HUES6 (cell line): ENCODE measurements around the gene CROCC.

Experiments
- H3K27ac ChIP-seq: 2 replicates; pipeline ENCODE4 v1.7.0; 2013; ENCODE audit warnings: low read depth, mild to moderate bottlenecking, low read length, inconsistent platforms
- H3K27me3 ChIP-seq: 2 replicates; pipeline ENCODE4 v1.6.1; 2013; ENCODE audit warnings: low read length; ENCODE audit not compliant: control insufficient read depth, insufficient read depth
- H3K36me3 ChIP-seq: 2 replicates; pipeline ENCODE4 v1.6.1; 2013; ENCODE audit warnings: low read length; ENCODE audit not compliant: control insufficient read depth, insufficient read depth
- H3K4me1 ChIP-seq: 2 replicates; pipeline ENCODE4 v1.6.1; 2013; ENCODE audit warnings: low read length; ENCODE audit not compliant: control insufficient read depth, insufficient read depth
- H3K4me3 ChIP-seq: 2 replicates; pipeline ENCODE4 v1.5.1; 2013; ENCODE audit warnings: low read depth, low read length
- H3K9ac ChIP-seq: one replicate; pipeline ENCODE4 v1.6.1; 2013; ENCODE audit warnings: mild to moderate bottlenecking, low read length
- H3K9me3 ChIP-seq: 2 replicates; pipeline ENCODE4 v1.6.1; 2013; ENCODE audit warnings: low read depth, low read length; ENCODE audit not compliant: control insufficient read depth, insufficient read depth

Gene CROCC

DNA sequence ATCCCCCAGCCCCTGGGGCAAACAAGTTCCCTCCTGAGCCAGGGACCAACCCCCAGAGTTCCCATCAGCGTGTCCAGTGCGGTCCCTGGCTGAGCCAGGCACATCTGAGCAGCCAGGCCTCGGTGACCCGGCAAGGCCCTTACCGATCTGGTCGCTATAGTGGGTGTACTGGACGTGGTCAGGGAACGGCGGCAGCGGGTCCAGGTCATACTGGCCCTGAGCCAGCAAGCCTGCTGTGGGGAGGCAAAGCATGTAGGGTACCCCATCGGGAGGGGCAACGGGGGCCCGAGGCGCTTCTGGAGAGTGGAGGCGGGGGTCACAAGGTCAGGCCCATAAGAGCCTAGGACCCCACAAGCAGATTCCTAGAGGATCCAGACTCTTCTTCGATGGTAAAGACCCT is 55.2 kb downstream of the CROCC start:
- no peak overlapping the region for H3K4me3 ChIP-seq
- H3K36me3 ChIP-seq = peaks cover 45% of the 10 kb centered on the region
- H3K4me1 ChIP-seq = peaks cover 20% of the 10 kb centered on the region
- no peaks in the 10 kb centered on the region for H3K9me3 ChIP-seq
- H3K27ac ChIP-seq = no peak overlapping the region
- H3K27me3 ChIP-seq = no peaks in the 10 kb centered on the region
- H3K9ac ChIP-seq = no peak overlapping the region

DNA sequence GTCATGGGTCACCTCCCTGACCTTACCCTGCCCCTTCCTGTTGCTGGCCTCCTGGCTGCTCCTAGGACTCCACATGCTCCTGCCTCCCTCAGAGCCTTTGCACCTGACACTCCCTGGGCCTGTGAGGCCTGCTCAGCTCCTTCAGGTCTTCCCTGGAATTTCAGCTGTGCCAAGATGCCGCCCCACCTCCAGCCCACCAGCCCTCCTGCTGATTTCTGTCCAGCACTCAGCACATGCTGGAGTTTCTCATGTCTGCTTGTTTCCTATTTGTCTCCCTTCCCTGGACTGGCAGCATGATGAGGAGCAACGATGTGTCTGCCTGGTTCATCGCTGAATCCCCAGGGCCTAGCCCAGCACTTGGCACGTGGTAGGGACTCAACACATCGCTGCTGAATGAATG is 55.6 kb downstream of the CROCC start:
- Histone ChIP-seq H3K4me1 (peaks cover 18% of the 10 kb centered on the region), H3K4me3 (no peak overlapping the region), H3K27me3 (no peaks in the 10 kb centered on the region), H3K9me3 (no peaks in the 10 kb centered on the region), H3K27ac (no peak overlapping the region), H3K36me3 (peaks cover 44% of the 10 kb centered on the region), H3K9ac (no peak overlapping the region)

DNA sequence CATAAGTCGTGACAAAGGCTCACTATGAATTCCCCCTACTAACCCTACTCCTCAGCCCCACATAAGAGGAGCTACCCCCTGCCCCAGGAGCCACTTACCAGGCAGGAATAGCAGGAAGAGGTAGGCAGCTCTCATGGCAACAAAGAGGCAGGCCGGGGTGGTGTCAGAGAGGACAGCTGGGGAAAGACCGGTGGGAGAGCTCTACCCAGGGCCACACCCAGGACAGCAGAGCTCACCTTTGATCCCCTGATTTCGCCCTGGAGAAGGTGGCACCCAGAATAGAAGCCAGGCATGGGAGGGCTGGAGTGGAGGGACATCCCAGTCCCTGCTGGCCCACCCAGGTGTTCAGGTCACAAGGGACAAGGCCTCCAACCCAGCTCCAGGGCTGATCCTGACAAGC is 56.4 kb downstream of the CROCC start:
- no peaks in the 10 kb centered on the region for H3K9me3 ChIP-seq
- H3K27ac ChIP-seq = no peak overlapping the region
- H3K9ac ChIP-seq = peak overlapping the region; percentile 17
- H3K4me1 ChIP-seq = peaks cover 19% of the 10 kb centered on the region
- peaks cover 40% of the 10 kb centered on the region for H3K36me3 ChIP-seq
- peak overlapping the region; percentile 87; the same call in 1 of the 2 replicates for H3K4me3 ChIP-seq
- no peaks in the 10 kb centered on the region for H3K27me3 ChIP-seq

DNA sequence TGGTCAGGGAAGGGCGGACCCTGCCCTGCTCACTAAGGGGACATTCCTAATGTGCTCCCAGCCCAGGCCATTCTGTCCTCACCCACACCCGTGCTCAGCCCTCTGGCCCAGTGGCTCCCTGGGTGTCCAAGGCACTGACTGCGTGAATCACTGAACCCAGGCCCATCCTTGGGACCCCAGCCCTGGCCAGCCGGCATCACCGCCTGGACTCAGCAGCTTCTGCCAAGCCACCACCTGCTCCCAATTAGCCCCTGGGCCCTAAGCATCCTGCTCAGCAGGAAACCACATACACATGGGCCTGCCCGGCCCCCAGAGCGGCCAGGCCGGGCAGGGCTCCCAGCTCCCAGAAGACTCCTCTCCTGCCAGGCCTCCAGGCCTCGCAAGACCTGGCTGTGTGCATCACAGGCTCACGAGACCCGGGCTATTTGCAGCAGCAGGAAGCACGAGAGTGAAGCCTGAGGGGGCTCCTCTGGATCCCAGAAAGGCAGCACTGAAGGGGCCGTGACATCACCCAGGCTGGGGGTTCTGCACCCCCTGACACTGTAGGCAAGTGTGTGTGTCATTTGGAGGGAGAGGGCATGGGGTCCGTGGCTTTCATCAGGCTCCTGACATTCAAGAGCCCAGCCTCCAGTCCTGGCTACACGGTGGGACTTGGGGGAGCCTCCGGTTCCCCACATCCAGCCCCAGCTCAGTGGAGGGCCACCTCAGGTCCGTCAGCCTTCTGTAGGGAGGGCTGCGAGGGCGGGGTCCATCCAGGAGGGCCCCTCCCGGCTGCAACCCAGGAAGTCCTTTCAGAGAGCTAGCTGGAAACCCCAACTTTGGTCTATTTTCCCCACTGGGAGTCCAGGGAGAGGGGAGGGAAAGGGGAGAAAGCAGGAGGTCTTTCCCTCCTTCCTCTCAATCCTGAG is 57.1 kb downstream of the CROCC start:
- peaks cover 35% of the 10 kb centered on the region for H3K36me3 ChIP-seq
- H3K27ac ChIP-seq = no peak overlapping the region
- H3K9me3 ChIP-seq = no peaks in the 10 kb centered on the region
- H3K27me3 ChIP-seq = no peaks in the 10 kb centered on the region
- H3K4me1 ChIP-seq = peaks cover 25% of the 10 kb centered on the region
- H3K9ac ChIP-seq = peak overlapping the region; percentile 89
- H3K4me3 ChIP-seq = peak overlapping the region; percentile 87

DNA sequence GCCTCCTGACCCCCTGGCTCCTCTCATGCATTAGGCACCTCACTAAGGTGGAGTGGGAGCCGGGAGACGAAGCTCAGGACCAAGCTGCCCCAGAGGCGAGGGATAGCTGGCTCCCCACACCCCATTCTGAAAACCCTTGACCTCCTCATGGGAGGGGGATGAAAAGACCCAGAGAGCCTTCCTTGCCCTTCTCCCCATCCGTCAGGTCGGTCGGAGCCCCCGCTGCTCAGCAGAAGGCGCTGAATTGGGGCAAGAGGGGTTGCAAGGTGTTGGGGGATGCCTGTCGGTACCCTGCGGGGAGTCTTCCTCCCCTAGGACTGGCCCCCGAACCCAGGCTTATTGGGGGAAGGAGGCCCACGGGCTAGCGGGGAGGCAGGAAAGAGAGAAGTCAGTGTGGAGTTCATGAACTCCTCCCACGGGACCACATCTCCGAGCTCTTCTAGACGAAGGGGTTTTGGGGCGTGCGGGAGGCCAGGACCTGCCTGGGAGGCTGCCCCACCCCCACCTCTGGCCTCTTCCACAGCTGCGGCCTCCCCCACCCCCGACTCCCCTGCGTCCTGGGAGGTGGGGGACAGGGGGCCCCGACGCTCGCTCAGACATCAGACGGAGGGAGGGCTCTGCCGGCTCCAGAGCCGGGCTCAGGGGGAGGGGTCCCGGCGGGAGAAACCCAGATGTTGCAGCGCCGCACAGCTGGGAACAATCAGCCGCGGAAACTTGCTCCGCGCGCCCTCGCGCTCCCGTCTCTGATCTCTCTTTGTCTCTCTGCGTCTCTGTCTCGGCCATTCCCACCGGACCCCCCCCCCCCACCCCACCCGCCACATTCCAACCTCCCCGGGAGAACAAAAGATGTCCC is 58.0 kb downstream of the CROCC start:
- Histone ChIP-seq H3K9me3 (no peaks in the 10 kb centered on the region), H3K9ac (peak overlapping the region; percentile 89), H3K27ac (0 out of 2 replicates have a peak overlapping the region, but pooled peaks have one; percentile 29), H3K4me1 (peaks cover 29% of the 10 kb centered on the region), H3K27me3 (no peaks in the 10 kb centered on the region), H3K36me3 (peaks cover 35% of the 10 kb centered on the region), H3K4me3 (peak overlapping the region; percentile 87)

DNA sequence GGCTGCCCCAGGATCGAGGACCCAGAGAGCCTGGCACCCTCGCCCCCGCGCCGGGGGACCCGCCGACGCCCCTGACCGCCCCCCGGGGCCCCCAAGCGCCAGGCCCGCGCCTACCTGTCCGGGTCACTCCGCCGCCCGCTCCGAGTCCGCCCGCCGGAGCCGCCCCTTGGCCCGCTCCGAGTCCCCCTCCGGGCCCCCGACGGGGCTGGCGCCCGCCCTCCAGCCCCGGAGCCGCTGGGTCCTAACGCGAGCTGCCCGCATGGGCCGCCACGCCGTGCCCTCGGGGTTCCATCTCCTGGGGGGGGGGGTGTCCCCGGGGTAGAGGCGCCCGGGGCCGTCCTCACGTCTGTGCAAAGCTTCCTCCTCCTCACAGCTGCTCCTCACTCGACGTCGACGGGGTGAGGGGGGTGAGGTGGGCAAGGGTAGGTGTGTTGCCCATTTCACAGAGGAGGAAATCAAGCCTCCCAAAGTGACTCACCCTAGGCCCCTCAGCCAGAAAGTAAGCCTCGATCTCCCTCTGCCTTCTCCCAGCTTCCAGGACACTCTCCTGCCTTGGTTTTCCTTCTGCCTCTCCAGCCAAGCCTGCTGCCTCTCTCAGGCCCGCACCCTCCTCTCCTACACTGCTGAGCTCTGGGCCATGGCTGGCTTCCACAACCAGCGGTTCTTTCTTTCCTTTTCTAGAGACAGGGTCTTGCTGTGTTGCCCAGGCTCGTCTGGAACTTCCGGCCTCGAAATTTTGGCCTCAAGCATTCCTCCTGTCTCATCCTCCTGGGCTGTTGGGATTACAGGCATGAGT is 58.9 kb downstream of the CROCC start, which contains the start of gene MFAP2:
MFAP2 (minus strand) TSS at position 148 of the 796 bp plus-strand sequence. CDS start 2,347 bp downstream, outside the sequence.
- peak within 1 kb of the TSS; percentile 89 for H3K9ac ChIP-seq
- H3K9me3 ChIP-seq = no peaks in the 10 kb centered on the region
- no peaks in the 10 kb centered on the region for H3K27me3 ChIP-seq
- peak within 1 kb of the TSS; percentile 87 for H3K4me3 ChIP-seq
- peaks cover 29% of the 10 kb centered on the region for H3K4me1 ChIP-seq
- peaks cover 27% of the 10 kb centered on the region for H3K36me3 ChIP-seq
- peak within 1 kb of the TSS; percentile 73; the same call in 1 of the 2 replicates for H3K27ac ChIP-seq

DNA sequence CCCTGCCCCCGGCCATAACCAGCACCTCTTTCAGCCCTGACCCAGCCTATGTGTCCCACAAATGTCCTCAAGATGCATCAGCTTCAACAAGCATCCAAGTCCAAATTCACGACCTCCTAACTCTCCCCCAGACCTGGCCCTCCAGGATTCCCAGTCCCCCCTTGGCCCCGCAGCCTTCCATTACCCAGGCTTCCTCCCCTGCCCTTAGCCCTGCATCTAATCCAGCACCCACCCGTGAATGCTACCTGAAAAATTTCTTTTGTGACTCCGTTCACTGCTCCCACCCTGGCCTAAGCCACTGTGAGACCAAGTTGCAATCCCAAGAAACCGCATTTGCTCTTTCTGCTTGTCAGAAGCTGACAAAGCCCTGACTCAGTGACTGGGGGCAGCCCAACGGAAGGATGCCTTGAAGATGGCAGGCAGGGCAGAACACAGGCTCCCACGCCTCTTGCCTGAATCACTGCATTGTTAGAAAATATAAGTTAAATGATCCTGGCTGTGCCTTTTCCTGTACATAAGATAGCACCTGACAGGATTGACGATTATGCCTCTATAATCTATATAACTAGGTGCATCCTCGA is 59.6 kb downstream of the CROCC start:
- H3K27me3 ChIP-seq = no peaks in the 10 kb centered on the region
- no peak overlapping the region for H3K9ac ChIP-seq
- H3K4me1 ChIP-seq = peaks cover 29% of the 10 kb centered on the region
- H3K36me3 ChIP-seq = peaks cover 24% of the 10 kb centered on the region
- no peak overlapping the region for H3K4me3 ChIP-seq
- no peak overlapping the region for H3K27ac ChIP-seq
- no peaks in the 10 kb centered on the region for H3K9me3 ChIP-seq

DNA sequence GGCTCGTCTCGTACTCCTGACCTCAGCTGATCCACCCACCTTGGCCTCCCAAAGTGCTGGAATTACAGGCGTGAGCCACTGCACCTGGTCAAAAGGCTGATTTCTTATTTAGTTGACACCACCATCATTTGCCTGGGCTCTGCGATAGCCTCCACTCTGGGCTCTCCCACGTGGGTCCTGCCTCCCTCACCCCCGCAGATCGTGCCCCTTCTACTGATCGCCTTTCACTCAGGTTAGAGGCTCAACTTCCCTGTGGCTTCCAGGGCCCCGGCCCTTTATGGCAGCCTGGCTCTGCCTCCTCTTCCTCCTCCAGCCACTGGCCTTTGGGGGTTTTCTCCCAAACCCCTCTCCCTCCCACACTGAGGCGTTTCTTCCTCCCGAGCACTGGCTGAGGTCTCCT is 61.2 kb downstream of the CROCC start:
- no peaks in the 10 kb centered on the region for H3K27me3 ChIP-seq
- H3K4me3 ChIP-seq = no peak overlapping the region
- no peak overlapping the region for H3K9ac ChIP-seq
- H3K9me3 ChIP-seq = no peaks in the 10 kb centered on the region
- H3K36me3 ChIP-seq = peaks cover 17% of the 10 kb centered on the region
- H3K27ac ChIP-seq = no peak overlapping the region
- peaks cover 29% of the 10 kb centered on the region for H3K4me1 ChIP-seq

DNA sequence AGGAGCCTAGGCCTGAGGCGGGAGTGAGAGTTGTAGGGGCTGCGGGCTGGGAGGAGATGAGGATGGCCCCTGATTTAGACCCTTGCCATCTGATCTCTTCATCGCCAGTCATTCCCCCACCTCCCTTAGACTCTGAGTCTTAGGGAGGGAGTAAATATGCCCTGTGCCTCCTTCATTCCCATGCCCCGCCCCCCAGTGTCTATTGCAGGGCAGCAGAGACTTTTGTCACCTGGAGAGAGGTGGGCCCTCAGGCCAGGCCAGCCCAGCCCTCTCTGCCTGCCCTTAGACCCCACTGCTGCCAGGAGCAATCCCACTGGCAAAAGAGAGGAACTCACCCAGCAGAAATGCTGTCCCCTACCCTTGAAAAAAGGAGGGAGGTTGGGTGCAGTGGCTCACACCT is 61.9 kb downstream of the CROCC start:
- H3K27ac ChIP-seq = no peak overlapping the region
- H3K4me1 ChIP-seq = peaks cover 21% of the 10 kb centered on the region; the same call in 1 of the 2 replicates
- H3K27me3 ChIP-seq = no peaks in the 10 kb centered on the region
- H3K4me3 ChIP-seq = no peak overlapping the region
- H3K9me3 ChIP-seq = no peaks in the 10 kb centered on the region
- peaks cover 16% of the 10 kb centered on the region for H3K36me3 ChIP-seq
- H3K9ac ChIP-seq = no peak overlapping the region

DNA sequence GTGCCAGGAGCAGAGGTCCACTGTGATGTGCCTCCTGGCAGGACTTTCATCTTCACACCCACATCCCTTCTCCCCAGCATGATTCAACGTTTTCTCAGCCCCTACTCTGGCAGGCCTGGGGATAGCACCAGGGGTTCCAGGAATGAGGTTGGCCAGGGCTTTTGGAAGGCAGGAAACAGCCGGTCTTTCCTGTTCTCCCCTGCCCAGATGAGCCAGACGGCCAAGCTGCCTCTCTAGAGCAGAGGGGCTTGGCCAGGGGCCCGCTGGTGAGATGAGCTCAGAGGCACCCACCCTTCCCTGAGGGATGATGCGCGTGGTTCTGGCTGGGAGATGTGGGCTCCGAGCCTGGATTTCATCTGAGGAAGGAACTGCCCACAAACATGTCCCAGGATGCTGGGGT is 63.0 kb downstream of the CROCC start:
- peaks cover 11% of the 10 kb centered on the region; the same call in 1 of the 2 replicates for H3K4me1 ChIP-seq
- H3K36me3 ChIP-seq = peaks cover 21% of the 10 kb centered on the region
- H3K4me3 ChIP-seq = no peak overlapping the region
- no peak overlapping the region for H3K27ac ChIP-seq
- no peak overlapping the region for H3K9ac ChIP-seq
- no peaks in the 10 kb centered on the region for H3K27me3 ChIP-seq
- H3K9me3 ChIP-seq = no peaks in the 10 kb centered on the region
